Stimulated activated CD8-positive, alpha-beta memory T cell treated with anti-CD3 and anti-CD28 coated beads, Interleukin-12 subunit alpha, Interleukin-12 subunit beta, amount 100 ng/mL, for 24 hours (primary cell): ENCODE data around the gene CLSTN2.

Source experiments
- DNase-seq: peaks from one replicate; pipeline ENCODE4 v3.0.0-alpha.2; 2020; ENCODE audit errors: extremely low read depth

CLSTN2 gene

GRCh38 chr3:140007081-140007480 is 72.1 kb downstream of the CLSTN2 start:
- DNase-seq, result no peak

DNA sequence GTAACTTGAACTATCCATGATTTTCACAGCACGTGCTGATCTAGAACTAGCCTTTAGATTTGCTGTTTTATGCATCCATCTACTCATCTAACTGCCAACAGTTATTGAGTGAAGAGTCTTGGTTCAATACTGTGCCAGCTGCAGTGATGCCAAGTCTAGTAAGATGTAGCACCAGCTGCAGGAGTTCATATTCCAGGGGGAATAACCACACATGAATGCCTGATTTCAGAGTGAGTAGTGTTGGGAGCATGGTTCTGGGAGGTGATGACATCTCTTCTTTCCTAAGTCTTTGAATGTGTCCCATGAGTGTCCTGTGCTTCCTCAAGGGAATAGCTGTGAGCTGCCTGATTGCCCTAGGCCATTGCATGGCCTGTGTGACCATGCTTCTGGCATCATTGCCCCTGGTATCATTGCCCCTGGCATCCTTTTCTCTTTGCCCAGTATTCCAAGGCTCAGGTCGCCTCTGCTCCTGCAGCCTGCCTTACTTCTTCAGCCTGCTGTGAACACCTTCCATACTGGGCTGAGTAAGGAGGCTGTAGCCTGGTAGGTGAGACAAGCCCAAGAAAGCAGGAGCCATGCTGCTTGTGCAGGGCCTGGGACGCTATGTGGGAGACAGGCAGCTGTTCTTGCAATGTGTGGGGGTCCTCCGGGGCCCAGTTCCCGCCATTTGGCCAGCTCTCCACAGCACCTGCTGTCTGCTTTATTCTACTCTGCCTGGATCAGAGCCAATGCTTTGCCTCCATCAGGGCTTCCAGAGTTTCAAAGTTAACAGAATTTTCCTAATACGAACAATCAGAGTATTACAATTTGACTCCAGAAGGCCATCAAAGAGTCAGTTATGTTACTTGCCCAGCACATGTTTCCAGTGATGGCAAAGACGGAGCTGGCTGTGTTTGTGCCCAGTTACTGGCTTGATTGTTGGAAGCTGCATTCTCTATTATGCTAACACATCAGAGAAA is 73.2 kb downstream of the CLSTN2 start:
- DNase-seq, result no peak

DNA sequence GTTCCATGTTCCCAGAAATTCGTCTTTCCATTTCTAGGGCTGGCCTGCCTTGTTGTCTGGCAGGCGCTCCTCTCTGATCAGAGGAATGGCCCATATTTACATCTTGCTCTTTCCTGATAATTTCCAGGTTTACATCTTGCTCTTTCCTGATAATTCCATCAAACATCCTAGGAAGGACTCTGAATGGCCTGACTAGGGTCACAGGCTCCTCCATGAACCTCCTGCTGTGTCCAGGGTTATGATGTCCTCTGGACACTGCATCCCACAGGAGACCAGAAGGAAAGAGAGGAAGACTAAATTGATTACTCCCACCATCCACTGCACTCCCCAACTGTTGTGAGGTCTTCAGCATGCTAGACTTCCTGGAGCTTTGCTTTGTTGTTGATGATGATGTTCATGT is 75.4 kb downstream of the CLSTN2 start:
- DNase-seq, result no peak

- no peak for DNase-seq
Measured at GRCh38 chr3:140011086-140011485, 76.1 kb downstream of the CLSTN2 start.

DNA sequence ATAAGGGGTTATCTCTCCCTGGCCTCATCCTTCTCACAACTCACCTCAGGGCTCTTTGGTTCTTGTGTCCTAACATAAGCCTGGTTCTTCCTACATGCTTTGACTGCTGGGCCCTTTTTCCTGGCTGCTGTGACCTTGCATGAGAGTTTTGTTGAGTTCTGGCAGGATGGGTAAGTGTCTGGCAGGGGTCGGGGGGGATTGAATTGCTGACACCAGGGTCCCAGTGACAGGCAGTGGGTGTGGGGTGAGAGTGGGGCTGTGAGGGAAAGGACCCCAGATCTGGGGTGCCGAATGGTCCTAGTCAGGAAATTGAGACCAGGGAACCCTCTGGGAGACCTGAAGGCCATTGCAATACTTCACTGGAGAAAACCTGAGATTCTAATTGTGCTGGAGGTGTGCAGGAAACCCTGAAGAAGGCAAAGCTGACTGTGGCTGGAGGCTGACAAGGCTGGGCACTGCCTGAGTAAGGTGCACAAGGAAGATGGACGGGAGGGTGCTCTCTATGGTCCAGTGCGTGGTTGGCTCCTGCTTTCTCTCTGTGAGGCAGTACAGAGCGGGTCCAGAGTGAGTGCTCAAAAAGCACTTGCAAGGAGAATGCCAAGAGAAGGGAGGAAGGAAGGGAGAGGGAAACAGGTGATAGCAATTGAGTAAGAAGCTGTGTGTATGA is 76.8 kb downstream of the CLSTN2 start:
- no peak for DNase-seq

DNA sequence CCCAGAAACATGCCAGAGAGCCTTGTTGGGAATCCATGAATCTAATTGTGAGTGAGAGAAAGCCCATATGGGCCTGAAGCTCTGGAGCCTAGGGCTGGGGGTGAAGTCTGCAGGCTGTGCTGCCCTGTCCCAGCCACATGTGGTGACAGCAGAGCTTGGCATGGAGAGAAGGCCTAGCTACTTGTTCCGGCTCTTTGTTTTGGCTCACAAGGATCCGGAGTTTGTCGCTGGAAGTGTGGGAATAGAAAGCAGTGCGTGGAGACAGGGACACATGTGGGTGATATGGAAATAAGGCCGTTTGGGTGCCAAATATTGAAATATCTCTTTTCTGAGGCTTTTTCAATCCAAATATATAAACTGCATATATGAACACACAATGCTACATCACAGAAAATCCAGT is 78.2 kb downstream of the CLSTN2 start:
- DNase-seq, result no peak

GRCh38 chr3:140014831-140015495 is 80.0 kb downstream of the CLSTN2 start:
- DNase-seq, result no peak

GRCh38 chr3:140015741-140016140 is 80.8 kb downstream of the CLSTN2 start:
- DNase-seq, result no peak

- no peak for DNase-seq
Measured at GRCh38 chr3:140018556-140018955, 83.6 kb downstream of the CLSTN2 start.

DNA sequence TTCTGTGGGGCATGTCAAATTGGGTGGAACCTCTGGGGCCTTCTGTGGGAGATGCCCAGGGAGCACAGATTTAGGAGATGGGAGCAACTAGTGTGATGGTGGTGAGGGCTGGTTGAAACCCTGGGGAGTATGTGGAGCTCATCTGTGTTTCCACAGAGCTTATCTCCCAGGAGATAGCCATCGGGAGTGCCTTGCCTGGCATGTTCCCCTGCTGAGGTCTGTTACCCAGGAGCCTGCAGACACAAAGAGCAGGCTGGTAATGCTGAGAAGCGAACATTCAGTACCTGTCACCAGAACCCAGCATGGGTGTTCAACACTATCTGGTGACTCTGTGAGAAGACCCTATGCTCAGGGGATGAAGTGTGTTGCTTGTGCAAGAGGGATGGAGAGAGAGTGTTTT is 85.0 kb downstream of the CLSTN2 start:
- DNase-seq, result no peak

DNA sequence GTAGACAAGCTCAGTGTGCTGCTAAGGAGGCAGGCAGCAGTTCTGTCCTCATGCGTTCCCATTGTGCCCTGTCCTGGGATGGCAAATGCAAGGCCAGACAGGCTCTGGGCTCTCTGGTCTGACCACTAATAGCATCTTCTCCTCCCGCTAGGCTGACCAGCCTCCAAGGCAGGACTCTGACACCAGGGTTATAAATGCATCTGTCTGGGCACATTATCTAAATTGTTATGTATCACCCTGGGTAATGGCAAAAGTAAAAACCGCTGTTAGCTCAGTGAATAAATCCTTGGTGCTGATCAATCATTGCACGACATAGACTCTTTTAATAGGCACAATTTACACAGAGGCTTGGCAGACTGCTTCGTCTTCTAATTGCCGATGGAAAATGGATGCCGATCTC is 85.6 kb downstream of the CLSTN2 start:
- DNase-seq, result no peak

GRCh38 chr3:140021269-140021668 is 86.3 kb downstream of the CLSTN2 start:
- no peak for DNase-seq

GRCh38 chr3:140022066-140022770 is 87.2 kb downstream of the CLSTN2 start:
- no peak for DNase-seq

DNA sequence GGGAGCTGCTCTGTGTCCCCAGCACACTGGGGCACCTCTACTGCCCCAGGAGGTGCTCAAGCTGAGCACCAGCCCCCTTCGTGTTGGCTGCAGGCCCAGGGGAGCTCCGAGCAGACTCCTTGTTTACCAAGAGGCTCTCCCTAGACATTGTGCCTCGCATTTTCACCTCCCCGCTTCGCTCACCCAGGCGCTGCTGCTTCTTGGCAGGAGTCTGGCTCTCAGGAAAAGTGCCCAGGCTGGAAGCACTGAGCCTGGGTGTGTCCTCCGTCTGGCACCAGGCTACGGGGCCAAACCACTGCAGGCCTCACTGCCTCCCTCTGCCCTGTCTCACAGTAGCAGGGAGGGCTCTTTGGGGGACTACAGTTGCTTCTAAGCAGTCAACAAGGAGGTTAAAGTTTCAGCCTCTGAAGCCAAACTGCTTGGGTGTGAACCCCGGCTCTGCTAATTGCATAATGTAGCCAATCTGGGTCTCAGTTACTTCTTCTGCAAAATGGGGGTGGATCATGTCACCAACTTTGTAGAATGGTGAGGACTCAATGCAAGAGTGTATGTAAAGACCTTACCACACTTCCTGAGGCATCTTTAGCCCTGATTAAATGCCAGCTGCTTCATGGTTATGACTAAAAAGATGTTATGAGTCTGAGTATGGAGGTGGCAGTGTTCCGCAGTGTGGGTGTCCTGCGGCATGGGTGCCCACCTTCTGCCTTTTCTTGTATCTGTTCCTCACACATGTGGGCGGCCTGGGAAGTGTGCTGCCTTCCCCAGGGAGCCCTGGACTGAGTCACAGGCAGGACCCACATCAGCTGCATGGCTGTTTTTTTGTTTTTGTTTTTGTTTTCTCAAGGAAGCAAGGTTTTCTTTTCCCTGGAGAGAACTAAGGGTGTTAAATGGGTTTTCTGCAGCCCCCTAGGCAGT is 88.9 kb downstream of the CLSTN2 start:
- no peak for DNase-seq

DNA sequence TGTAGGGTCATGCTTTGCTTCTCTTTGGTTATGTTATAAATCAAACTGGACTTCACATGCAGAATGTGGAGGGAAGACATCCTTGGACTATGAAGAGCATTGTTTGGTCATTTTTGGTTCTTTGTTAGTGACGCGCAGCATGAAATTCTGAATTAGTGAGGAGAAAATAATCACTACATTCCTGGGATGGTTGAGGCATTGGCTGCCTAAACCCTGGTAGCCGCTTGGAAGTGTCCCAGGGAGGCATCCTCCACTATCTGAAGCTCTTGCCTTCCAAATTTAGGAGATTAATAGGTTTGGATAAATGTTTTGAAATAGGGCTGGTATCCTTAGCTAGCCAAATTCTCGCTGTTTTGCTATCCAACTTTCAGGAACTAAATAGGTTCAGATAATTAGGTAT is 96.2 kb downstream of the CLSTN2 start:
- DNase-seq, result no peak

- no peak for DNase-seq
Measured at GRCh38 chr3:140034058-140034457, 99.1 kb downstream of the CLSTN2 start.

GRCh38 chr3:140035871-140036270 is 100.9 kb downstream of the CLSTN2 start:
- no peak for DNase-seq

DNA sequence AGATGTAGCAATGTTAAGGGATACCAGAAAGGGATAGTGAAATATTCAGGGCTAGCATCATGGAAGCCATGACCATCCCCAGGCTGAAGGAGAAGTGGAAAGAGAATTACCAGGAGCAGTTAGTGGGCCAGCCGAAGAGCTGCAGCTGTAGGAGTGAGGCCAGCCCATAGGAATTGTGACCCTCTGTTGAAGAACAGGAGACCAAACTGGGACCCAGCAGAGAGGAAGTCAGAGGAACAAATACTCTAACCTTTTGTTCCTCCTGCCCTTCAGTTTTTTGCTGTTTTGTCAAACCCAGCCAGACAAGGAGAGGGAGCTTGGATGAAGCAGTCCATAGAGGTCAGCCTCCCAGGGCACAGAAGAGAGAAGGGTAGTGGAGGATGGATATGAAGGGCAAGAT is 115.4 kb downstream of the CLSTN2 start:
- DNase-seq, result no peak

- no peak for DNase-seq
Measured at GRCh38 chr3:140051019-140051957, 116.3 kb downstream of the CLSTN2 start.
